Measurements from ENCODE around the gene MARCHF6.

DNA sequence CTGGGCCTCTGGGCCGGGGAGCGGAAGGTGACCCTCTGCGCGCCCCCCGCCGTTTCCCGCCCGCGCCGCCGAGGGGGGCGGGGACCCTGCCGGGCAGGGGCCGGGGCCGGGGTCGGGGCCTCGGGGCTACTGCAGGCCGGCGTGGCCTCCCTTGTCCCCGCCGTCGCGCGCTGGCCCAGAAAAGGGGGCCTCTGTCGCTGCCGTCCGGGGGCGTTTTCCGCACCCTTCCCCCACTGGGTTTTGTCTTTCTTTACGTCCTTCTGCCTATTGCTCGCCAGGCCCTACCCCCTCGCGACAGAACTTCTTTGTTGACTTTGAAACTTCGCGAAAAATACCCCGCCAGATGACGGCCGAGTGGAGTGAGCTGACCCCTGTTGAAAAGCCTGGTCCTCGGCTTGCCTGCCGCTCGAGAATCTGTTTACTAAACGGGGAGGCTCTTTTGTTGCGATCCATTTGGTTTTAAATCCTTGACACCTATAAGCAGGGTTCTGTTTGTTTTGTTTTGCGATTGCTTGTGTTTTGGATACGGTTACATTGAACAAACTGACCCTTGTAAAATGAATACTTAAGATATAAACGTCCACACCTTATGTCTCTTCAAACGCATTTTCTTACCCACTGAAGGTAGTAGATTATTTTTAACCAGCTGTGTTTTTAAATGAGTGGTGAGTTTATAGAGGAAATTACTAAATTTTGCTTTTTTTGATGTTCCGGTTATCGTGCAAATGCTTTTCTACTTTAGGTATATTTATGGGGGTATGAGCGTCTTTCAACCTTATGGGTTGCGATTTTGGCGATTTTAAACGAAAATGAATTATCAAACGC lies 765 bp downstream of the MARCHF6 start:
- TF ChIP-seq GATA3 (IDR thresholded peaks at IDR 0.05; ENCODE audit: low read depth, low read length), result no peak
- no peak for TF ChIP-seq GATA2 (IDR thresholded peaks at IDR 0.05; ENCODE audit: low read depth, low read length)
